HFF-Myc (cell line): Measurements from ENCODE around the gene ZIC1.

ENCODE experiments used
- DNase-seq: peaks from one replicate; pipeline ENCODE4 v3.0.0-alpha.2; 2011; ENCODE audit warnings: low read depth; ENCODE audit errors: extremely low read depth
- H3K4me3 ChIP-seq: replicated peaks from 2 replicates; pipeline ENCODE4 v1.5.1; 2011; ENCODE audit warnings: low read depth, mild to moderate bottlenecking, control low read depth, low read length
- CTCF ChIP-seq: IDR thresholded peaks from 2 replicates; pipeline ENCODE4 v1.5.1; 2012; ENCODE audit warnings: mild to moderate bottlenecking, low read depth, low read length, control low read depth; ENCODE audit errors: missing control alignments

Gene ZIC1

DNA sequence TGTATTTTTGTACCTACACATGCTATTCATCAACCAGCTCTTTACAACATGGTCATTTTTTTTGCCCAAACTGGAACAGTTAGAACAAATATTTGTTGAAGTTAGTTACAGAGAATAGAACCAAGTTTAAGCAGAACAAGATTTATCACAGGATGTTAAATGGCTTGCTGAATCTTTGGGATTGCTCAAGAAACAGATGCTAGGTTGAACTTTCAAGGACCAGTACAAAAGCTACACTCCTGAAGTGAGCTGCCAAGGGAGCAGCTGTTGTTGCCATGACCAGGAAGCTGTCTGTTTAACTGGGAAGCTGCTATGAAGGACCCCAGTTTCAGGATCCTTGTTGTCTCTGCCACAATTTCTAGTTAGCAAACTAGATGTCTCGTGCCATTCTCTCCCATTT, 53.7 kb downstream of the ZIC1 start:
- no peak for DNase-seq
- H3K4me3 ChIP-seq, result no peak overlapping the region
- TF ChIP-seq CTCF, result no peak
